Medulla oblongata (tissue), 1 donor: ENCODE data around the gene LMTK2.

ENCODE experiments used
- DNase-seq: peaks from one replicate; pipeline ENCODE4 v3.0.0-alpha.2; 2015; ENCODE audit errors: extremely low spot score

The LMTK2 gene

DNA sequence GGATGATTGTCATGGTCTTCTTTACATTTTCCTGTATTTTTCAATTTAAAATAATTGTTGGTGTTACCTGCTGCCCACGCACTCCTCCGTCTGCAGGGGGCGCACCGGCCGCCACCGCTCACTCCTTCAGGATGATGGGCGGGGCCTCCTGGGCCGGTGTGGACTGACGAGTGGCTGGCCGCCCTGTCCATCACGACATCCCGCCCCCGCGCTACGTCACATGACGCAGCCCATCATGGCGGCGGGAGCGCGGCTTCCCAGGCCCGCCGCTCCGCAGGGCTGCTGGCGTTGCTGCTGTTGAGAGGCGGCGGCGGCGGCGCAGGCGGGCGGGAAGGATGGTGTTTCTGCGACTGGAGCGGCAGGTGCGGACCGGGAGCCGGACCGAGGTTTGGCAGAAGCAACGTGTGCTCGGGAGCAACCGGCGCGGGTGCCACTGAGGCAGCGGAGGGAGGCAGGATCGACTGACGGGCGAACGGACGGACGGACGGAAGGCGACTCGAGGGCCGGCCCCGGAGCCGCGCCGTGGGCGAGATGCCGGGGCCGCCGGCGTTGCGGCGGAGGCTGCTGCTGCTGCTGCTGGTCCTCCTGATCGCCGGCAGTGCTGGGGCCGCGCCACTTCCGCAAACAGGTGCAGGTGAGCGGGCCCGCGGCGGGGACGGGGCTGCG lies at the start of gene LMTK2:
TSS of gene LMTK2 (plus strand) at position 216 of the 666 bp plus-strand sequence. CDS start at position 532, 316 bp downstream.
- peak; percentile 95 for DNase-seq

DNA sequence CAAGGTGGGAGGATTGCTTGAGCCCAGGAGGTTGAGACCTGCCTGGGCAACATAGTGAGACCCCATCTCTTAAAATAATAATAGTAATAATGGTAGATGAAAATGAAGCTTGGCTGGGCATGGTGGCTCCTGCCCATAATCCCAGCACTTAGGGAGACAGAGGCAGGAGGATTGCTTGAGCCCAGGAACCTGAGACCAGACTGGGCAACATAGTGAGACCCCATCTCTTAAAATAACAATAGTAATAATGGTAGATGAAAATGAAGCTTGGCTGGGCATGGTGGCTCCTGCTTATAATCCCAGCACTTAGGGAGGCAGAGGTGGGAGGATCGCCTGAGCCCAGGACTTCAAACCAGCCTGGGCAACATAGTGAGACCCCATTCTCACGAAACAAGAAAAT lies 49.5 kb upstream of the LMTK2 start:
- DNase-seq = no peak

- no peak for DNase-seq
Measured at GRCh38 chr7:98058186-98058585, 48.5 kb upstream of the LMTK2 start.

DNA sequence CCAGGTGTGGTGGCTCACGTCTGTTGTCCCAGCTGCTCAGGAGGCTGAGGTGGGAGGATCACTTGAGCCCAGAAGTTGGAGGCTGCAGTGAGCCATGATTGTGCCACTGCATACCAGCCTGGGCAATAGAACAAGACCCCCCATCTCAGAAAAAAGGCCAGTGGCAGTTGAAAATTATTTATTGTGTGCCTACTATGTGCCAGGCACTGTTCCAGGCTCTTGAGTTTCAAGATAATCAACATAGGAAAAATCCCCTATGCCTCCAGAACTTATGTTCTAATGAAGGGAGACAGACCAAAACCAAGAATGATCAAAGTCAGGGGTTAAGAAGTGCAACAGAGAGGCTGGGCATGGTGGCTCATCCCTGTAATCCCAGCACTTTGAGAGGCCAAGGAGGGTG lies 42.4 kb upstream of the LMTK2 start:
- DNase-seq = no peak

DNA sequence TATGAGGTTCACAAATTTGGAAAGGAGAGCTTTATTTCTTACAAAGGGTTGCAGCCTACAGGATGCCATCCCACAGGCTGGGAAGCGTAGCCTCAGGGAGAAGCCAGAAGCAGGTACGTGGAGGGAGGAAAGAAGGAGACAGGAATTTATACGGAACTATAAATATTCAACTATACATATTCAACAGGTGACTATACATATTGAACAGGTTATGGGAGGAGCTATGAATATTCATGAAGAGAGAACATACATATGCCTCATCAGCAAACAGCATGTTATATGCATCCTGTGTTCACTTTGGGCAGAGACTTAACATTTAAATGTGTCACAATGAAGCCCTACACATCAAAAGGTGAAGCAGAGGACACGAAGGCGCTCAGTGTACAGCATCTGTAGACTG lies 40.5 kb upstream of the LMTK2 start:
- no peak for DNase-seq

- no peak for DNase-seq
Measured at GRCh38 chr7:98066934-98067507, 39.6 kb upstream of the LMTK2 start.

DNA sequence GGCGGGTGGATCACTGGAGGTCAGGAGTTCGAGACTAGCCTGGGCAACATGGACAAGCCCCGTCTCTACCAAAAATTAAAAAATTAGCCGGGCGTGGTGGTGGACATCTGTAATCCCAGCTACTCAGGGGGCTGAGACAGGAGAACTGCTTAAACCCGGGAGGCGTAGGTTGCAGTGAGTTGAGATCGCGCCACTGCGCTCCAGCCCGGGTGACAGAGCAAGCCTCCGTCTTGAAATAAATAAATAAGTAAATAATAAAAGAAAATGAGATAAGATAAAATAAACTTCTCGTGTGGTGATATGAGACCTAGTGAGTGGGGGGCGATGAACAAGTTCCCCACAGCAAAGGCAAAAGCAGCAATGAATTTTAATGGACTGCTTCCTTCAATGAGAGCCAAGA lies 33.6 kb upstream of the LMTK2 start:
- DNase-seq = no peak

DNA sequence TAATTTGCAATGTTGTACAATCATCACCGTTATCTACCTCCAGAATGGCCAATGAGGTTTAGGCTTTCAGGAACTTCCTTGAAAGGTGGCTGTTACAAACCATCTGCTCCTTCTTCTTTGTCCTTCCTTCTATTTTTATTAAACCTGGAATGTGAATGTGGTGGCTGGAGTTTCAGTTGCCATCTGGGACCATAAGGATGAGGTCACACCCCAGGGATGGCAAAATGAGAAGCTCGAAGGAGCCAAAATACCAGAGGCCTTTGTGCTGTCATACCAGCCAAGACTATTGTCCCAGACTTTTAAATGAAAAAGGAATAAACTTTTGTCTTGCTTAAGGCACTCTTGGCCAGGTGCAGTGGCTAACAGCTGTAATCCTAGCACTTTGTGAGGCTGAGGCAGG lies 30.9 kb upstream of the LMTK2 start:
- no peak for DNase-seq

GRCh38 chr7:98077762-98078161 lies 28.9 kb upstream of the LMTK2 start:
- no peak for DNase-seq

DNA sequence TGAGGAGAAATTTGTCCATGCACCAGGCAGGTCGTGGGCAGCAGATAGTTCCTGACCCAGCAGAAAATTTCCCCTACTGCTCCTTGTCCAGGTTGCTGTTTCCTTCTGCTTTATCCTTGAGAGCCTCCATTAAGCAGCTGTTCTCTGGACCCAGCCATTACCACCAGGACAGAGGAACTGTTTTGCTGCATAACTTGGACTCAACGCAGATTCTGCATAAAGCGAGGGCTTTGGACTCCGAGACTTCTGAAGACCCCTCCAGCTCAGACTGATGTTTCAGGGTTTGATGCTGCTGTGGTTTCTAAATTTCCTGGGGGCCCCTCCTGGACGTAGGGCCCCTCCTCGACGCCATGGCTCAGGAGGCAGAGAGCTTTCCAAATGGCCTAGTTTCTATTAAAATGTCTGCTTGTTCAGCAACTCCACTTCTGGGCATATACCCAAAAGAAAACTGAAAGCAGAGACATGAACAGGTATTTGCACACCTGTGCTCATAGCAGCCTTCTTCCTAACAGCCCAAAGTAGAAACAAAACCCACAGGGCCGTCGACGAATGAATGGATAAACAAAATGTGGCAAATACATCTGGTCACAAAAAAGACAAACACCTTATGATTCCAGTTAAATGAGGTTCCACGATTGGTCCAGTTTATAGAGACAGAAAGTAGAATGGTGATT lies 28.3 kb upstream of the LMTK2 start:
- no peak for DNase-seq

DNA sequence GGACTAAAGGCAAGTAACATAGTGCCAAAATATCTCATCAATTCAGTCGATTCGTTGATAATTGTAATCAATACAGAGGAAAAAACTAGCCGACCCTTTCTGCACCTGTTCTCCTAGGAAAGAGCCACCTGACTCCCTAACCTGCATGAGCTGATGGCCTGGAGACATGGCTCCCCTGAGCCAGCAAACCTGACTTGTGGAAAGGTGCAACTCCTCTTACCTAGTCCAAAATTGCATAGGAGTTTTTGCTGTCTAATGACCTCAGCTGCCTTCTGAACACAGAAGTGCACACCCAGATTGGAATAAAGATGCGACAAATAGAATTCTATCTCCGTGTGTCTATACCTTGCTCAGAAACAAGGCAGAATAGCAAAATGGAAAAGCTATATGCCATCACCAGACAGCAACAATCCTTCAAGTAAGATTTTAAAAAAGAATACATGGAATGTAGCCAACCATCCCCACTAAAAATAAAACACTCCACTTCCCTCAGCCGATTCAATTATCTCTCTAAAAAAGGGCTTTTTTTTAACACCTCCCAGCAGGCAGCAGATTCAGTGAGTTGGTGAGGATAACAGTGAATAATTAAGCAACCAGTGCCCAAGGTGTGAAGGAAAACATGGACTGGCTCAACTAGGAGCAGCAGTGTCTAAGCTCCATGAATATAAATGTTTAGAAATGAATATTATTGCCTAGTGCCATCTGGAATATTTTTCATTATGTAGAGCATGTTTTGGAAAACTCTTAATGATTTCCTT lies 26.6 kb upstream of the LMTK2 start:
- DNase-seq = no peak

DNA sequence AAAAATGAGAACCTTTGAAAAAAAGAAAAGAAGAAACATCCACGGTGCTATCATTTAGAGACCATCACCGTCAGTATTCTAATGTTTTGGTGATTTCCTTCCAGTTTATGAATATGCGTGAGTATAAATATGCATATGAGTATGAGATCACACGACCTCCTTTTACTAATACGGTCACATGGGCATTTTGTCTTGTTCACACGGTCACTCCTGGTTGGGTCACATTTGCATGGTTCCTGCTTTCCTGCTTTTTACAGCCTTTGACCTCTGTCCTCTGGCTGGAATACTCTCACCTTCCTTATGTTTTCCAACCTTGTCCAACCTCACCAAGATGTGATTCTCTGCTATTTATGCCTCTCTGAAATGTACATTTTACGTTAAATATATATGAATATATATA lies 25.3 kb upstream of the LMTK2 start:
- DNase-seq = no peak

- DNase-seq = no peak
Measured at GRCh38 chr7:98084631-98085030, 22.0 kb upstream of the LMTK2 start.

DNA sequence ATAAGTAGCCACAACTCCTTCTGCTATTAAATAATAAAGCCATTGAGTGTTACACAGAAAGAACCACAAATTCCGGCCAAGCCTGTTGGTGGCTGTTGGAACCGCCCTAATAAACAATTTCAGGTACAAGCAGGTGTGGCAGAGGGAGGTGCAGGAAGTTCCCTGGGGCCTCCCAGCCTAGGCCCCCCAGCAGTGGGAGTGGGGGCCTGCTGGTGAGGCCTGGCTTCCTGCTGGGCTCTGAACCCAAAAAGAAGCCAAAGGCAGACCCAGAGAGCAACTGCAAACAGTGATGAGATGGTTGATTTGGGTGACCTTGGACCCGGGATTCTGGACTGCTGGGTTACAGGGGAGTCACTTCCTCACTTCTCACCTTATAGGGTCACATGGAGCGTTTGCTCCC lies 21.0 kb upstream of the LMTK2 start:
- no peak for DNase-seq

- no peak for DNase-seq
Measured at GRCh38 chr7:98086281-98086718, 20.4 kb upstream of the LMTK2 start.

DNA sequence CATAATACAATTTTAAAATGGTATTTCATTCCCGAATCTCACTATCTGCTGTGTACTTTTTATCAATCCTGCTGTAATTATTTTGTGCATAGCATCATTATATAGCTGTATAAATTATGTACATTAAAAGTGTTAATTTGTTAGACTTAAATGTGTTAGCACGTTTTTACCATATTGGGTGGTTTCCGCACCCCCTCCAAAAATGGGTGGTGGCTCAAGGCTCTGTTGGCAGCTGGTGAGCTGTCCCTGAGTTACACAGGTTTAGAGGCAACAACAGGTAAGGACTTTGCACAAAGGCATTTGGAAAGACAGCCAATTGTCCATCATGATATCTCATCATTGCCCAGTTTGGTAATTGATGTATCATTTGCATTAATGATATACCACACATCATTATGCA lies 18.6 kb upstream of the LMTK2 start:
- no peak for DNase-seq

DNA sequence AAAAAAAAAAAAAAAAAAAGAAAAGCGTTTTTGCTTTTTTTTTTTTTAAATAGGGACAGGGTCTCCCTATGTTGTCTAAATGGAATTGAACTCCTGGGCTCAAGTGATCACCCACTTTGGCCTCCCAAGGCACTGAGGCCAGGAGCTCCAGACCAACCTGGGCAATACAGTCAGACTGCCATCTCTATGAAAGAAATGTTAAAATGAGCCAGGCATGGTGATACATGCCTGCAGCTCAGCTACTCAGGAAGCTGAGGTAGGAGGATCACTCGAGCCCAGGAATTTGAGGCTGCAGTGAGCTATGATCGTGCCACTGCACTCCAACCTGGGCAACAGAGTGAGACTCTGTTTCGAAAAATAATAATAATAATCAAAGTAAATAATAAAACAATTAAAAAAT lies 16.5 kb upstream of the LMTK2 start:
- DNase-seq = no peak

- DNase-seq = no peak
Measured at GRCh38 chr7:98091061-98091460, 15.6 kb upstream of the LMTK2 start.

DNA sequence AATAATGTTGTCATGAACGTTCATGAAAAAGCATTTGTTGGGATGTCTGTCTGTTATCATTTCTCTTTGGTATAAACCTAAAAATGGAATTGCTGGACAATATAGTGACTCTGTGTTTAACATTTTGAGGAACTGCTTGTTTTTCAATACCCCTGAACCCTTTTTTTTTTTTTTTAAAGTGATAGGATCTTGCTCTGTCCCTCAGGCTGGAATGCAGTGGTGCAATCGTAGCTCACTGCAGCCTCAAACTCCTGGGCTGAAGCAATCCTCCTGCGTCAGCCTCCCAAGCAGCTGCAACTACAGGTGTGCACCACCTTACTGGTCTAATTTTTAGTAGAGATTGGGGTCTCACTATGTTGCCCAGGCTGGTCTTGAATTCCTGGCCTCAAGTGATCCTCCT lies 15.1 kb upstream of the LMTK2 start:
- no peak for DNase-seq

GRCh38 chr7:98097042-98097645 lies 9.5 kb upstream of the LMTK2 start:
- DNase-seq = no peak

- DNase-seq = no peak
Measured at GRCh38 chr7:98100088-98100487, 6.6 kb upstream of the LMTK2 start.

DNA sequence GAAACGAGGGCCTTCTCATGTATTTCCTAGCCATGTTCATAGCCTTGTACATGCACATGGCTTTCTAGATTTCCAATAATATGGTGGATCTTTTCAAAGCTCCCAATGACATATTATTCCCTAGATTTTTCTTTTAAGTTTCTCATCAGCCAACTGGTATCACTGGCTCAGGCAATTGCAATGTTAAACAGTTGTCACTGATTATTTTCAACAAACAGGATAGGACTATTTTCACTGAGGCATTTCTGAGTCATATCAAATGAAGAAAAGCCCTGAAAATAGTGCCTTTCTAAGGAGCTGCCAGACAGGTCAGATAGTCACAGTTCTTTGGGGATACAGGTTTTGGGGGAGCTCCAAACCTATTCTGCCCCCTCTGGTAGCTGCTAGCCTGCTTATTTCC lies 4.5 kb upstream of the LMTK2 start:
- no peak for DNase-seq
